HCT116 (cell line): ENCODE data around the gene PSMC6. TPM values are rescaled to one million over a fixed set of nuclear protein-coding genes. Genes with fewer than 3 reads are reported as not detected.

Experiments used
- ATAC-seq: fragments of 200-7000 bp; cut with Tn5 transposase; 2 replicates; pipeline ENCODE4 v1.9.1; 2020; ENCODE audit warnings: mild to moderate bottlenecking, moderate library complexity
- BruUV-seq: library from RNA; stranded (reverse); fragments of 400-500 nt; replicated peaks from 2 replicates; lab custom pipeline; 2021; lab: Mats Ljungman, UMichigan
- CTCF ChIA-PET: fragments of 300-600 bp; sonication (Branson Sonifier 250); formaldehyde crosslinking; loops from one replicate; lab custom pipeline; 2021; ENCODE audit warnings: antibody characterized with exemption; lab: Charles Lee
- POLR2A ChIA-PET: fragments of 300-600, 350-600 bp; sonication (Branson Sonifier 250); formaldehyde crosslinking; loops from one replicate; lab custom pipeline; 2021; ENCODE audit warnings: antibody characterized with exemption; lab: Charles Lee
- RAD21 ChIA-PET, 2 experiments: fragments of 300-600 bp; sonication (Branson Sonifier 250); formaldehyde crosslinking; loops; one replicate each; lab custom pipeline; 2023; ENCODE audit warnings: low total read pairs in 2 of 2; ENCODE audit not compliant: uncharacterized antibody in 2 of 2, unreplicated experiment in 2 of 2, low non-redundant PET in 1 of 2; lab: Charles Lee
- DNase-seq: peaks from one replicate; pipeline ENCODE4 v3.0.0-alpha.2; 2010; ENCODE audit warnings: low read depth, low spot score
- H2AFZ ChIP-seq: fragments of 200-600 bp; shearing (Covaris generic), sonication (generic); 2 replicates; pipeline ENCODE4 v1.6.1; 2017; ENCODE audit warnings: low read depth, mixed run types, mixed read lengths, antibody characterized with exemption, low read length; ENCODE audit not compliant: poor library complexity, severe bottlenecking
- H3K27ac ChIP-seq: 2 replicates; pipeline ENCODE4 v1.5.1; 2012; ENCODE audit warnings: low read depth, low read length
- H3K27me3 ChIP-seq: fragments of 200-600 bp; sonication (generic); 2 replicates; pipeline ENCODE4 v1.6.1; 2016; ENCODE audit warnings: mixed run types, low read length, mixed read lengths; ENCODE audit not compliant: insufficient read depth
- H3K36me3 ChIP-seq, 2 experiments: fragments of 200-500 bp in 1 of 2; fragments of 200-600 bp in 1 of 2; sonication (Bioruptor generic) in 1 of 2; sonication (generic) in 1 of 2; 2 replicates each; pipeline versions ENCODE4 v1.5.1 to v1.6.1; 2014 to 2016; ENCODE audit warnings: low read length in 2 of 2, inconsistent platforms in 1 of 2, mixed read lengths in 1 of 2, mixed run types in 1 of 2; ENCODE audit not compliant: insufficient read depth in 2 of 2, control insufficient read depth in 1 of 2
- H3K4me1 ChIP-seq, 2 experiments: fragments of 200-600 bp in 1 of 2; sonication (generic) in 1 of 2; 2 replicates each; pipeline versions ENCODE4 v1.5.1 to v1.6.1; 2012 to 2017; ENCODE audit warnings: low read length in 2 of 2, inconsistent platforms in 1 of 2, mild to moderate bottlenecking in 1 of 2, mixed read lengths in 1 of 2, mixed run types in 1 of 2, moderate library complexity in 1 of 2; ENCODE audit not compliant: insufficient read depth in 2 of 2, control insufficient read depth in 1 of 2
- H3K4me2 ChIP-seq: fragments of 200-600 bp; sonication (generic); 2 replicates; pipeline ENCODE4 v1.6.1; 2017; ENCODE audit warnings: mixed run types, low read length, mixed read lengths
- H3K4me3 ChIP-seq, 2 experiments: fragments of 200-600 bp in 1 of 2; sonication (generic) in 1 of 2; replicated peaks in 1 of 2; 2 replicates each; pipeline ENCODE4 v1.5.1; 2011 to 2016; ENCODE audit warnings: low read length in 2 of 2, control low read depth in 1 of 2, low read depth in 1 of 2, mild to moderate bottlenecking in 1 of 2, mixed read lengths in 1 of 2, mixed run types in 1 of 2
- H3K79me2 ChIP-seq: fragments of 200-600 bp; sonication (generic); 2 replicates; pipeline ENCODE4 v1.6.1; 2017; ENCODE audit warnings: mild to moderate bottlenecking, mixed run types, low read length, moderate library complexity, mixed read lengths; ENCODE audit not compliant: insufficient read depth
- H3K9ac ChIP-seq: fragments of 200-600 bp; sonication (generic); 2 replicates; pipeline ENCODE4 v1.6.1; 2016; ENCODE audit warnings: low read length, mixed read lengths
- H3K9me2 ChIP-seq: fragments of 200-600 bp; sonication (generic), shearing (Covaris generic); 2 replicates; pipeline ENCODE4 v1.6.1; 2017; ENCODE audit warnings: mixed run types, mild to moderate bottlenecking, moderate library complexity; ENCODE audit not compliant: insufficient read depth
- H3K9me3 ChIP-seq, 2 experiments: fragments of 200-500 bp in 1 of 2; fragments of 200-600 bp in 1 of 2; sonication (Bioruptor generic) in 1 of 2; sonication (generic) in 1 of 2; 2 replicates each; pipeline ENCODE4 v1.6.1; 2014 to 2017; ENCODE audit warnings: low read length in 2 of 2, mixed read lengths in 2 of 2, inconsistent platforms in 1 of 2, low read depth in 1 of 2, mild to moderate bottlenecking in 1 of 2, mixed run types in 1 of 2, moderate library complexity in 1 of 2; ENCODE audit not compliant: control insufficient read depth in 1 of 2, insufficient read depth in 1 of 2
- H4K20me1 ChIP-seq: fragments of 200-600 bp; sonication (generic), shearing (Covaris generic); 2 replicates; pipeline ENCODE4 v1.6.1; 2017; ENCODE audit warnings: mixed run types, mild to moderate bottlenecking, moderate library complexity; ENCODE audit not compliant: insufficient read depth
- CBX3 ChIP-seq: IDR thresholded peaks from 2 replicates; pipeline ENCODE4 v1.6.1; 2012; ENCODE audit warnings: low read depth
- CEBPB ChIP-seq: IDR thresholded peaks from 2 replicates; pipeline ENCODE4 v1.6.1; 2012; ENCODE audit warnings: low read depth
- EZH2 ChIP-seq: fragments of 200-600 bp; sonication (generic); IDR thresholded peaks from 2 replicates; pipeline ENCODE4 v1.6.1; 2017; ENCODE audit warnings: antibody characterized with exemption, mixed run types
- FOSL1 ChIP-seq: IDR thresholded peaks from 2 replicates; pipeline ENCODE4 v1.6.1; 2012; ENCODE audit warnings: low read depth
- SIN3A ChIP-seq: IDR thresholded peaks from 2 replicates; pipeline ENCODE4 v1.6.1; 2012; ENCODE audit warnings: low read depth
- intact Hi-C: fragments of 100-400 bp; cut with micrococcal nuclease; formaldehyde crosslinking; loops from 2 replicates; pipeline ENCODE4 v1.10.0; 2022
- total RNA-seq: library from RNA; stranded (reverse); gene quantifications from one replicate; pipeline ENCODE4 v1.2.1, GENCODE V29; 2021; ENCODE audit not compliant: unreplicated experiment
- TF ChIP-seq, protein P1 (sequence below), 3 experiments: fragments of 200-600 bp in 1 of 3; sonication (generic) in 1 of 3; IDR thresholded peaks in 2 of 3; conservative IDR thresholded peaks in 1 of 3; 2 replicates each; pipeline ENCODE4 v1.5.1; 2012 to 2017; ENCODE audit warnings: low read depth in 2 of 3, low read length in 2 of 3, antibody characterized with exemption in 1 of 3, borderline replicate concordance in 1 of 3, control low read depth in 1 of 3, mild to moderate bottlenecking in 1 of 3, mixed read lengths in 1 of 3, mixed run types in 1 of 3, moderate library complexity in 1 of 3; ENCODE audit not compliant: insufficient read depth in 1 of 3
- TF ChIP-seq, protein P2 (sequence below): IDR thresholded peaks from 2 replicates; pipeline ENCODE4 v1.6.1; 2012; ENCODE audit warnings: low read depth
- TF ChIP-seq, protein P3 (sequence below): IDR thresholded peaks from 2 replicates; pipeline ENCODE4 v1.6.1; 2012

The PSMC6 gene
- total RNA-seq, 1 experiment from 2014 or later, result 71.7 TPM

DNA sequence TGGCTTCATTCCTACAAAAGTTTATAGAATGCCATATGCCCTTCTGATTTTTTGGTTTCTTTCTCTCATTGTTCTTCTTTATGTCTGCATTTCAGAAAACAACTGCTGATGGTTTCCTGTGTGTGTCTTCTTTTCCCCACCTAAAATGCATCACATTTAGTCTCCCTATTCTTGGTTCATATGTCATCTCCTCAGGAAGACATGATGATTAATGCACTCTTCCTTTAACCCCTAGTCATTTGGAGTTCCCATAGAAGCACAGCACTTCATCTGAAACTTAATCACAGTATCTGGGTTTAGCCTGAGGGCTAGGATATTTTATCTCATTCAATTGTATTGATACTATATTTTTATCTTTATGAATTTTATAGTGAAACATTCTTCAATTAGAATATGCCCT lies 62.9 kb downstream of the PSMC6 start:
- ATAC-seq (no peak), DNase-seq (no peak)
- no peak overlapping the region for H3K4me2 ChIP-seq
- RAD21 ChIA-PET, result no interaction called here
- H4K20me1 ChIP-seq, result 0 out of 2 replicates have a peak, but pooled peaks cover 2% of the 10 kb centered on the region
- no peaks in the 10 kb centered on the region for H3K9me3 ChIP-seq
- no peak overlapping the region for H3K27ac ChIP-seq
- TF ChIP-seq EZH2 (no peak), CBX3 (no peak), FOSL1 (no peak), SIN3A (no peak), CEBPB (no peak)
- TF ChIP-seq, protein P1, sequence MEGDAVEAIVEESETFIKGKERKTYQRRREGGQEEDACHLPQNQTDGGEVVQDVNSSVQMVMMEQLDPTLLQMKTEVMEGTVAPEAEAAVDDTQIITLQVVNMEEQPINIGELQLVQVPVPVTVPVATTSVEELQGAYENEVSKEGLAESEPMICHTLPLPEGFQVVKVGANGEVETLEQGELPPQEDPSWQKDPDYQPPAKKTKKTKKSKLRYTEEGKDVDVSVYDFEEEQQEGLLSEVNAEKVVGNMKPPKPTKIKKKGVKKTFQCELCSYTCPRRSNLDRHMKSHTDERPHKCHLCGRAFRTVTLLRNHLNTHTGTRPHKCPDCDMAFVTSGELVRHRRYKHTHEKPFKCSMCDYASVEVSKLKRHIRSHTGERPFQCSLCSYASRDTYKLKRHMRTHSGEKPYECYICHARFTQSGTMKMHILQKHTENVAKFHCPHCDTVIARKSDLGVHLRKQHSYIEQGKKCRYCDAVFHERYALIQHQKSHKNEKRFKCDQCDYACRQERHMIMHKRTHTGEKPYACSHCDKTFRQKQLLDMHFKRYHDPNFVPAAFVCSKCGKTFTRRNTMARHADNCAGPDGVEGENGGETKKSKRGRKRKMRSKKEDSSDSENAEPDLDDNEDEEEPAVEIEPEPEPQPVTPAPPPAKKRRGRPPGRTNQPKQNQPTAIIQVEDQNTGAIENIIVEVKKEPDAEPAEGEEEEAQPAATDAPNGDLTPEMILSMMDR (IDR thresholded peaks at IDR 0.05 in 2 of 3, conservative IDR thresholded peaks at IDR 0.05 in 1 of 3; ENCODE audit: borderline replicate concordance in 1 of 3, insufficient read depth in 1 of 3, low read depth in 2 of 3, low read length in 2 of 3), result no peak
- TF ChIP-seq, protein P2, sequence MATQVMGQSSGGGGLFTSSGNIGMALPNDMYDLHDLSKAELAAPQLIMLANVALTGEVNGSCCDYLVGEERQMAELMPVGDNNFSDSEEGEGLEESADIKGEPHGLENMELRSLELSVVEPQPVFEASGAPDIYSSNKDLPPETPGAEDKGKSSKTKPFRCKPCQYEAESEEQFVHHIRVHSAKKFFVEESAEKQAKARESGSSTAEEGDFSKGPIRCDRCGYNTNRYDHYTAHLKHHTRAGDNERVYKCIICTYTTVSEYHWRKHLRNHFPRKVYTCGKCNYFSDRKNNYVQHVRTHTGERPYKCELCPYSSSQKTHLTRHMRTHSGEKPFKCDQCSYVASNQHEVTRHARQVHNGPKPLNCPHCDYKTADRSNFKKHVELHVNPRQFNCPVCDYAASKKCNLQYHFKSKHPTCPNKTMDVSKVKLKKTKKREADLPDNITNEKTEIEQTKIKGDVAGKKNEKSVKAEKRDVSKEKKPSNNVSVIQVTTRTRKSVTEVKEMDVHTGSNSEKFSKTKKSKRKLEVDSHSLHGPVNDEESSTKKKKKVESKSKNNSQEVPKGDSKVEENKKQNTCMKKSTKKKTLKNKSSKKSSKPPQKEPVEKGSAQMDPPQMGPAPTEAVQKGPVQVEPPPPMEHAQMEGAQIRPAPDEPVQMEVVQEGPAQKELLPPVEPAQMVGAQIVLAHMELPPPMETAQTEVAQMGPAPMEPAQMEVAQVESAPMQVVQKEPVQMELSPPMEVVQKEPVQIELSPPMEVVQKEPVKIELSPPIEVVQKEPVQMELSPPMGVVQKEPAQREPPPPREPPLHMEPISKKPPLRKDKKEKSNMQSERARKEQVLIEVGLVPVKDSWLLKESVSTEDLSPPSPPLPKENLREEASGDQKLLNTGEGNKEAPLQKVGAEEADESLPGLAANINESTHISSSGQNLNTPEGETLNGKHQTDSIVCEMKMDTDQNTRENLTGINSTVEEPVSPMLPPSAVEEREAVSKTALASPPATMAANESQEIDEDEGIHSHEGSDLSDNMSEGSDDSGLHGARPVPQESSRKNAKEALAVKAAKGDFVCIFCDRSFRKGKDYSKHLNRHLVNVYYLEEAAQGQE, result no peak
- TF ChIP-seq, protein P3, sequence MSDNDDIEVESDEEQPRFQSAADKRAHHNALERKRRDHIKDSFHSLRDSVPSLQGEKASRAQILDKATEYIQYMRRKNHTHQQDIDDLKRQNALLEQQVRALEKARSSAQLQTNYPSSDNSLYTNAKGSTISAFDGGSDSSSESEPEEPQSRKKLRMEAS, result no peak
- CTCF ChIA-PET, result no interaction called here
- no peaks in the 10 kb centered on the region for H3K79me2 ChIP-seq
- no peaks in the 10 kb centered on the region for H3K27me3 ChIP-seq
- peaks cover 7 to 11% of the 10 kb centered on the region in 2 experiments; a peak in 3 of 4 replicates for H3K36me3 ChIP-seq
- no peak overlapping the region for H3K4me3 ChIP-seq
- no peaks in the 10 kb centered on the region for H3K9me2 ChIP-seq
- intact Hi-C loops, result no loop called here
- H3K4me1 ChIP-seq, result no peaks in the 10 kb centered on the region
- H3K9ac ChIP-seq, result no peak overlapping the region
- POLR2A ChIA-PET, result no interaction called here
- no peak overlapping the region for H2AFZ ChIP-seq
- no TSS peak for BruUV-seq
